ENCODE measurements around the gene SCG2.

SCG2 gene, protein sequence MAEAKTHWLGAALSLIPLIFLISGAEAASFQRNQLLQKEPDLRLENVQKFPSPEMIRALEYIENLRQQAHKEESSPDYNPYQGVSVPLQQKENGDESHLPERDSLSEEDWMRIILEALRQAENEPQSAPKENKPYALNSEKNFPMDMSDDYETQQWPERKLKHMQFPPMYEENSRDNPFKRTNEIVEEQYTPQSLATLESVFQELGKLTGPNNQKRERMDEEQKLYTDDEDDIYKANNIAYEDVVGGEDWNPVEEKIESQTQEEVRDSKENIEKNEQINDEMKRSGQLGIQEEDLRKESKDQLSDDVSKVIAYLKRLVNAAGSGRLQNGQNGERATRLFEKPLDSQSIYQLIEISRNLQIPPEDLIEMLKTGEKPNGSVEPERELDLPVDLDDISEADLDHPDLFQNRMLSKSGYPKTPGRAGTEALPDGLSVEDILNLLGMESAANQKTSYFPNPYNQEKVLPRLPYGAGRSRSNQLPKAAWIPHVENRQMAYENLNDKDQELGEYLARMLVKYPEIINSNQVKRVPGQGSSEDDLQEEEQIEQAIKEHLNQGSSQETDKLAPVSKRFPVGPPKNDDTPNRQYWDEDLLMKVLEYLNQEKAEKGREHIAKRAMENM

DNA sequence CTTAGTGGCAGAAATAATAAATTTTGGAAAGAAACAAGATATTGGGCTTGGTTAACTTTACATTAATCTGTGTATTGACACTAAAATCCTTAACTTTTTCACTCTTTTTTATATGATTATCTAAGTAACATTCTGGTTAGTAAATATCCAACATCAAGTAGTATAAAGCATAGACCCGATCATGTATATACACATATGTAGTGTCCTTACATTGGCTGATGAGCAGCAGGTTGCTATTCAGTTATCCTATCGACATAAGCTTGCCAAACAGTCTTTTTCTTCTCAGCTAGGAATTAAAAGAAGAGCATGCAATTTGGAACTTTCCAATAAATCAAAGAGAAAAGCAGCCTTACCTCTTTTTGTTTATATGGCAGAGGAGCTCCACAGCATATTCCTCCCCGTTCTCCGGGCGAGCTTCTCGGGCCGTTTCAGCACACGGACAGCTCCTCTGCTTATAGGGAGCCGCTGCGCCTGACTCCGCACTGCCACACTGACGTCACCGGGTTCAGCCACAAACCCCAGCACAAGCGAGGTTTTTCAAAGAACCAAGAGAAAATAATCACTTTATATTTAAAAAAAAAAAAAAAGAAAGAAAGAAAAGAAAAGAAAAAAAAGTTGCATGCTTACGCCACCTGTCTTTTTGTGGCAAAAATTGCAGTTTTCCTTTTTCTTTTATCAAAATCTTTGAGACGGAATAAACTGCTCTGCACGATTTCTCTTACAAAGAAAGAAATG, at the start of gene SCG2:
SCG2 (minus strand) TSS at position 430 of the 735 bp plus-strand sequence. CDS start 3,079 bp downstream, outside the sequence.
- peak; percentile 60 to 84 (median 80) for DNase-seq

DNA sequence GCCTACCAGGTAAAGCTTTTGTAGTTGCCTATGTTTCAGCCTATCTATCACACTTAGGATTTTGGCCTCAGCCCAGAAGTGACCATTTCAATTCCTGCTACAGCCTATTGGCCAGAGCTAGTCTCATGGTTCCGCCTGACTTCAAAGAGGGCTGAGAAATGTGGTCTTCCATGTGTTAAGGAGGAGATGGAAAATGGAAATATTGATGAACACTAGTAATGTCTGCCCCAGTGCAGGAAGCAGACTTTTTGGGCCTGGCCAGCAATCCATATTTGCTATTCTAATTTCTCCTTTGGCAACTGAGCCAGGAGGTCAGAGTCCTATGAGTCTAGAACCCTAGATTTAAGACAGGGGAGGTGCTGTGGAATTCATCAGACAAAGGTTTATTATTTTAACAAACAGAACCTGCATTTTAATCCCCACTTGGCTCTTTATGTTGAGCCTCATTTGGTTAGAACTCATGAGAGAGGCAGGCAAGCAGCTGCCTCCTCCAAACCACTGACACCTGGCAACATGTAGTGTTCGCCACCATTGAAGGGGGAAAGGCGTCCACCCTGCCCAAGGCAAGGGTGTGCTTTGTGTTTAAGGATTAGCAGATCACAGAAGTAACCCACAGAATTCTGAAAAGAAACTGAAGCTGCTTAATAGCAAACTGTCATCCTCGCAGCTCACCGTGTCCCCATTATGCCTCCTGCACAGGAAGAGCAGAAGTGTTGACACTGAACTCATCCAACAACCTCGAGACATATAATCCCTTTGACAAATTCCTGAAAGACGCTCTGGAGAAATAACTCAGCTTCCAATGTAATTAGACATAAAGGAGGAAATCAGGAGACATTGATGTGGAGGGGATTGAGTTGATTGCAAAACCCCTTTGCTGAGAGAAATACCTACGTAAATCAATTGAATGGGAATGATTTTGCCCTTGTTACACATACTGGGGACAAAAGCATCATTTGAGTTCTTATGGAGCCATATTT, 47.7 kb upstream of the SCG2 start:
- no peak for DNase-seq

DNA sequence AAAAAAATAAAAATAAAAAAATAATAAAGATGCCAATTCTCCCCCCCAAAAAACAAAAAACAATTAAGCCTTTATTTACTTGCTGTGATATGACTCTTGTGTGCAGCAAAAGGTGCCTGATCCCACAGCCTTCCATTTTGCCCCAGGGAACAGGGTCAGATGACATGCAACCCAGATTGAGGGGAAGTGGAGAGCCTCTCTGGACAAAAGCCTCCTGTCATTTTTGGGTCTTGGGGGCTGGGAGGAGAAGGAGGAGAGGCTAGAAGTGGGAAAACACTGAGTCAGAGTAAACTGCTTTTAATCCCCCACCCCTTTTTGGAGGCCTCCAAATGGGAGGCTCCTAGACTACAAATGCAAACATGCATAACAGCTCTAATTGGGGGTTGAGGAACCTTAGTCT, 46.6 kb upstream of the SCG2 start:
- no peak for DNase-seq

- no peak for DNase-seq
Measured at GRCh38 chr2:223647258-223647952, 45.2 kb upstream of the SCG2 start.

DNA sequence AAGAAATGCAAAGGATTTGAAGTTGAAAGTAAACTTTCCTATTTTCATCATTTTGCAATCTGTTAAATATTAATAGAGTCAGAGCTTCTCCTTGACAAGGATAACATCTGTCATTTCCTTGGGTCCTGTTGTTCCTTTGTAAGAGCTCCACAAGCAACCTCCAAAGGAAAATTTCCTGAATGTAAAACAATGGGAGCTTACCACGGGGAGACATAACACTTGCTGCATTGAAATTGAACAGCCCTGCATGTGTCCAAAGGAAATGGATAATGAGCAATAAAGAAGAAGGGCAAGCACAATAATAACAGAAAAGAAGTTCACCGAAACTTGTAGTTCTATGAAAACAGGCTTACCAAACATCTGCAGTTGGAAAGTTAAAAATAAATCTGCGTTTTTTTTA, 42.0 kb upstream of the SCG2 start:
- DNase-seq, result no peak

DNA sequence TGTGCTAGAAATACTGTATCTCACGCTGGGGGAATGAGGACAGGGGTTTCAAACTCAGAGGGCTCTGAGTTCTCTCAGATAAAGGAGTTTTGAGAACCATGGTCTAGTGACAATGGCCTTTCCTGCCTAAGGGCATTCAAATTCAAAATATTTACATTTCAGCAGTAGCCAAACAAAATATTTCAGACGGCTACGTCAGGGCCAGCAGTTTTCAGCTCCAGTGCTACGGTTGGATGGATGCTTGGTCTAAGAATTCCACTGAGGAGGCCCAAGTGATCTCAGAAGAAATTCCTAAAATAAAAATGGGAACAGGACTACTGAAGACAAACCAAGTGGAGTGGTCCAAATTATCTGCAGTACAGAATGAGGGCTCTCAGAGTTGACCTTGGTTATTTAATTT, 41.1 kb upstream of the SCG2 start:
- DNase-seq, result no peak

- peak; percentile 14 to 20 (median 19) for DNase-seq
Measured at GRCh38 chr2:223642506-223642905, 40.3 kb upstream of the SCG2 start.

GRCh38 chr2:223641082-223641481, 38.9 kb upstream of the SCG2 start:
- no peak for DNase-seq

- DNase-seq, result no peak
Measured at GRCh38 chr2:223635080-223635479, 32.9 kb upstream of the SCG2 start.

DNA sequence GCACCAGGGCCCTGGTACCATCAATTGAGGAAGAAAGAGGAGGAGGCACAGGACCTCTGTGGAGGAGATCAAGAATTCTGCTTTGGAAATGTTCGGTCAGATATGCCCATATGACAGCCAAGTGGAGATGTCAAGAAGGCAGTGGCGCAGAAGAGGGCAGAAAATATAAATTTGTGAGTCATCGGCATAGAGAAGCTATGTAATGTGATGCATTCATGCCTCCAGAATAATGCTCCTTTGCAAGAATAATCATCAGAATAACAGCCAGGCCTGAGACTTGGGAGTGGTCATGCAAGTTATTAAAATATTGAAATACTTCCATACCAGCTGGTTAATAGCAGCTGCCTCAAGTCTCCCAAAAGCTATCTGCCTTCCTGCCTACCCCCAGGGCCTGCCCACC, 32.1 kb upstream of the SCG2 start:
- no peak for DNase-seq

- DNase-seq, result no peak
Measured at GRCh38 chr2:223633656-223634055, 31.5 kb upstream of the SCG2 start.

GRCh38 chr2:223632826-223633225, 30.7 kb upstream of the SCG2 start:
- DNase-seq, result no peak

DNA sequence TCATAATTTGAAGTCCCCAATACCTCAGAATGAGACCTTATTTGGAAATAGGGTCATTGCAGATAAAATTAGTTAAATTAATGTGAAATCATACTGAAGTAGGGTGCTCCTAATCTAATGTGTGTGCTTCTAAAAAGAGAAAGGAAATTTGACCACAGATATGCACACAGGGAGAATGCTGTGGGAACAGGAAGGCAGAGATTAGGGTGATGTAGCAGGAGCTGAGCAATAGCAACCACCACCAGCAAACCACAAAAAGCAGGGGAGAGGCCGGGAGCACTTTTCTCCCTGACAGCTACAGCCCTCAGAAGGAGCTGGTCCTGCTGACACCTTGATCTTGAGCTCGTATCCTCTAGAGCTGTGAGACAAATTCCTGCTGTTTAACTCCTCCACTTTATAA, 24.6 kb upstream of the SCG2 start:
- DNase-seq, result no peak

GRCh38 chr2:223625652-223626051, 23.5 kb upstream of the SCG2 start:
- no peak for DNase-seq

DNA sequence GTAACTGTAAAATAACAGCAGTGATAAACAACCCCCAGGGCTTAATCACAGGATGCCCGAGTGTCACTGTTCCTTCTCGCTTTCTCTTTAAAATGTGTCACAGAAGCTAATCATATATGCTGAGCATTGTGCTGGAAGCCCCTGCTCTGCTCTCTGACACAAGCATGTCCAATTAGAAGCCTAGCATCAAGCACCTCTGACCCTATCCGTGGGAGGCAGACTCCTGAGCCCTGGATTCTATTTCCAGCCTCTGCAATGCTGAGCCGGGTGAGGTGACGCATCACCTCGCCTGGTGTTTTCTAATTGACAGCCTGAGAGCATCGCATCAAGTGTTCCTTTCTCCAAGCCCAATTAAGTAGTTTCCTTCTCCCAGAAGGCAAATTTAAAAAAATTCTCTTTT, 19.7 kb upstream of the SCG2 start:
- DNase-seq, result no peak

GRCh38 chr2:223619486-223620129, 17.4 kb upstream of the SCG2 start:
- no peak for DNase-seq

DNA sequence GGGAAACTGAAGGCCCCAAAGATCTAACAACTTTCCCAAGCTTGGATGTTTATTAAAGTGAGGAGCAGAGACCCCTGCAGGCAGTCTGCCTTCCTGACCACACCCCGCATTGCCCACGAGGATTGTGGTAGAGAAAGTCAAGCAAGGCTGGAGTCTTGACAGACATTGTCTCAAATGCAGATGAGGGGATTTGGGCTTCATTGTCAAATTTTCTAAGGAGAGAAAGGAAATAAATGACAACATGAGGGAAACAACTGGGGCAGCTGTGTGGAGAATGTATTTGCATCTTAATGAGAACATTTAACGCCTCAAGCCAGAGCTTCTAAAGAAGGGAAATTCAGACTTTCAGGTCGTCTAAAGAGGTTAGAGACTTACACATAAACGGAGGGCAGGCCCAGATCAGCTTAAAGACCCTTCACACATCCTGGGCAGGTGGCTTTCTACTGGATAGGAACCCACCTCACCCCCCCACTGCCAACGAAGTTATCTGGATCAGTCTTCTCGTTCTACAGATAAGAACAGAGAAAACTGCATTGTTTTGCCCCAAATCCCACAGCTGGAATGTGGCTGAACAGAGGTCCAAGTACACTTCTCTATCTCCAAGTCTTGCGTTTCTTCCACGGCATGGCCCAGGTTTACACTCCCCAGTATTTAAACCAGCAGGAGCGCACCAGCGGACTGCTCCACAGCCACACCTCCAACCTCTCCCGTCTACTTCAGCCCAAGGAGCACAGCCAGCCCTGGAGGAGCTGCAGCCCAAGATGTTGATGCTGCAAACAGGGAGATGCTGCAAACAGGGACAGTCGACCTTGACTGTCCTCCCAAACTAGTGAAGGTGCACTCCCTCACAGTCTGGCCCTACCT, 16.2 kb upstream of the SCG2 start:
- no peak for DNase-seq

GRCh38 chr2:223614534-223614933, 12.4 kb upstream of the SCG2 start:
- no peak for DNase-seq

GRCh38 chr2:223613017-223613950, 11.1 kb upstream of the SCG2 start:
- peak; percentile 16 to 41 (median 22) for DNase-seq
